ENCODE results near the gene TEX264. TPM values are rescaled to one million over a fixed set of nuclear protein-coding genes. Genes with fewer than 3 reads are reported as not detected.

Gene TEX264
- total RNA-seq, 1 donor from 2014 or later, result 38.6 TPM

Other genes starting within 250 kb of the TEX264 start
- gene DCAF1, start 171.2 kb upstream of the TEX264 start, total RNA-seq, result 20.0 to 21.1 TPM (median 20.8 TPM) in 3 replicates
- gene RAD54L2, start 132.5 kb upstream of the TEX264 start, total RNA-seq, result 41.7 to 43.8 TPM (median 42.8 TPM) in 3 replicates
- gene GRM2, start 35.8 kb downstream of the TEX264 start, total RNA-seq, result 0.66 to 1.0 TPM (median 0.98 TPM) in 3 replicates
- not detected in 3 replicates for gene IQCF6, start 108.0 kb downstream of the TEX264 start, total RNA-seq
- not detected in 3 replicates for gene IQCF2, start 190.4 kb downstream of the TEX264 start, total RNA-seq
- gene IQCF5, start 204.3 kb downstream of the TEX264 start, total RNA-seq, result not detected in 3 replicates
- gene IQCF1, start 232.1 kb downstream of the TEX264 start, total RNA-seq, result not detected in 3 replicates